Measurements from ENCODE around the gene GPR21. TPM values are rescaled to one million over a fixed set of nuclear protein-coding genes. Genes with fewer than 3 reads are reported as not detected.

Gene GPR21
- total RNA-seq, 1 experiment from 2014 or later = 0.37 TPM

DNA sequence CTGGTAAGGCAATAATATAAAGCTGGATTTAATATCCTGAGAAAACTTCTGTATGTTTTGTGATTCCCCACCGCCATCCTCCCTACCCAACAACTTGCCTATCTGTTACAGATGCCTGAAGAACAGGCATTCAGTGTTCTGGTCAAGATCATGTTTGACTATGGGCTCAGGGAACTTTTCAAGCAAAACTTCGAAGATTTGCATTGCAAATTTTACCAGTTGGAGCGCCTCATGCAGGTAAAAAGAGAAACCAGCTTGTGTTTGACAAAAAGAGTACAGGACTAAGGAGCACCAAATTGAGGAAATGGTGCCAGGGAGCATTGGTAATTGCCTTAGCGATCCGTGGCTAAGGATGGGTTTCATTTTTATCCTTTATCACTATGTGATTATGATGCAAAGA lies 40.0 kb downstream of the GPR21 start:
- Mint-ChIP-seq H3K27ac (ENCODE audit: low read depth, unreplicated experiment) (no peak overlapping the region), H3K4me1 (ENCODE audit: insufficient read depth, unreplicated experiment) (peaks cover 16% of the 10 kb centered on the region), H3K4me3 (ENCODE audit: unreplicated experiment) (no peak overlapping the region), H3K9me3 (ENCODE audit: unreplicated experiment) (no peaks in the 10 kb centered on the region), H3K36me3 (ENCODE audit: insufficient read depth, unreplicated experiment) (peaks cover 58% of the 10 kb centered on the region), H3K27me3 (ENCODE audit: insufficient read depth, unreplicated experiment) (no peaks in the 10 kb centered on the region)
- no peak for DNase-seq (ENCODE audit: unreplicated experiment)
- no peak for TF ChIP-seq CTCF (IDR thresholded peaks at IDR 0.05; ENCODE audit: unreplicated experiment)
- intact Hi-C loops (cut with micrococcal nuclease) = no loop called here
- ChIA-PET POLR2A (interaction anchor here (1.5 kb wide), 1 partner anchor 12 kb away, joined by 4 read pairs; no protein-coding TSS in a partner anchor), CTCF (interaction anchor here (0.7 to 1.0 kb wide), 4 partner anchors 18 to 276 kb away, joined by 3 to 4 read pairs (median 3); no protein-coding TSS in a partner anchor)
- no TSS peak for BruUV-seq (replicated peaks)

GRCh38 chr9:123073991-123074422 lies 40.5 kb downstream of the GPR21 start:
- no peaks in the 10 kb centered on the region for H3K27me3 Mint-ChIP-seq (ENCODE audit: insufficient read depth, unreplicated experiment)
- peaks cover 59% of the 10 kb centered on the region for H3K36me3 Mint-ChIP-seq (ENCODE audit: insufficient read depth, unreplicated experiment)
- H3K27ac Mint-ChIP-seq (ENCODE audit: low read depth, unreplicated experiment) = no peak overlapping the region
- no peaks in the 10 kb centered on the region for H3K9me3 Mint-ChIP-seq (ENCODE audit: unreplicated experiment)
- no peak for DNase-seq (ENCODE audit: unreplicated experiment)
- ChIA-PET POLR2A (interaction anchor here (1.5 kb wide), 1 partner anchor 12 kb away, joined by 4 read pairs; no protein-coding TSS in a partner anchor), CTCF (interaction anchor here (0.7 to 1.0 kb wide), 4 partner anchors 17 to 873 kb away, joined by 3 to 5 read pairs (median 4); no protein-coding TSS in a partner anchor)
- no peak overlapping the region for H3K4me3 Mint-ChIP-seq (ENCODE audit: unreplicated experiment)
- no peak for TF ChIP-seq CTCF (IDR thresholded peaks at IDR 0.05; ENCODE audit: unreplicated experiment)
- intact Hi-C loops (cut with micrococcal nuclease) = no loop called here
- H3K4me1 Mint-ChIP-seq (ENCODE audit: insufficient read depth, unreplicated experiment) = peaks cover 11% of the 10 kb centered on the region
- BruUV-seq (replicated peaks) = no TSS peak

DNA sequence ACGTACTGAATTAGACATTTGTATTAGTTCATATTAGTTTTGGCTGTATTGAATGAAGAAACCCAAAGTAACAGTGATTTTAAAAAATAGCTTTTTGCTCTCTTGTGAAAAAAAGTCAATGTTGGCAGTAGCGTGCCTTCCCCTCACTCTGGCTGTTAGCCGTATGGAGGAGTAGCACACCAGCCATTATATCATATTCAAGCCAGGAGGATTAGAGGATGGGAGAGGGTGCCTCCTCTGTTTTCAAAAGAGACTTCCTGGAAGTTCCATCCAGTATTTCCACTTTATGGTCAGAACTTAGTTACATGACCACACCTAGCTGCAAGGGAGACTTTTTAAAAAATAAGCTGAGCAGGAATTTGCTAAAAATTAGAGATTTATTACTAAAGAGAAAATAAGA lies 41.2 kb downstream of the GPR21 start:
- TF ChIP-seq CTCF (IDR thresholded peaks at IDR 0.05; ENCODE audit: unreplicated experiment) = no peak
- CTCF ChIA-PET = interaction anchor here (0.8 to 1.6 kb wide), 3 partner anchors 8 to 872 kb away, joined by 3 to 5 read pairs (median 5); no protein-coding TSS in a partner anchor

DNA sequence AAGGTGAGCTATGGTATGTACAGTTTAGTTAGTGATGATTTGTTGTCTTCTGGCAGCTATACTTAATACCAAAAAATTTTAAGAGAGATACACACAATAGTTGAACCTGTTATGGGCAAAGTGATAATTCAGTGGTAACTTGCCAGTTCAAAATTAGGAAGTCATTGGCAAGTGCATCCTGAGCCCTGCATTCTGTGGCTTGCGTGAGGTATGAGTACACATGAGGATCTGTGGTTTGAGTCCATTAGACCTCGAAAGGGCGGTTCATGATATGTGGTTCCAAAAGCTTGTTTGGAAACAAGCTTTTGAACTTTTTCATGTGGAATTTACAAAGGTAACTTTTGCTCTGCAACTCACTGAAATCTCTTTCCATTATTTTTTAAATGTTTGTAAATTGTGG lies 47.0 kb downstream of the GPR21 start:
- Mint-ChIP-seq H3K27me3 (ENCODE audit: insufficient read depth, unreplicated experiment) (no peaks in the 10 kb centered on the region), H3K27ac (ENCODE audit: low read depth, unreplicated experiment) (no peak overlapping the region), H3K9me3 (ENCODE audit: unreplicated experiment) (no peaks in the 10 kb centered on the region), H3K4me1 (ENCODE audit: insufficient read depth, unreplicated experiment) (no peaks in the 10 kb centered on the region), H3K36me3 (ENCODE audit: insufficient read depth, unreplicated experiment) (peaks cover 73% of the 10 kb centered on the region), H3K4me3 (ENCODE audit: unreplicated experiment) (no peak overlapping the region)
- intact Hi-C loops (cut with micrococcal nuclease) = no loop called here
- no TSS peak for BruUV-seq (replicated peaks)
- ChIA-PET CTCF (interaction anchor here (0.9 to 6.6 kb wide), 7 partner anchors 11 to 269 kb away, joined by 3 to 82 read pairs (median 6); no protein-coding TSS in a partner anchor), POLR2A (interaction anchor here (1.0 kb wide), 1 partner anchor 9 kb away, joined by 4 read pairs; no protein-coding TSS in a partner anchor)
- TF ChIP-seq CTCF (IDR thresholded peaks at IDR 0.05; ENCODE audit: unreplicated experiment) = no peak
- DNase-seq (ENCODE audit: unreplicated experiment) = no peak

More for the DNA sequence above, 41.2 kb downstream of the GPR21 start:
- Mint-ChIP-seq H3K9me3 (ENCODE audit: unreplicated experiment) (no peaks in the 10 kb centered on the region), H3K36me3 (ENCODE audit: insufficient read depth, unreplicated experiment) (peaks cover 60% of the 10 kb centered on the region), H3K4me3 (ENCODE audit: unreplicated experiment) (no peak overlapping the region), H3K4me1 (ENCODE audit: insufficient read depth, unreplicated experiment) (peaks cover 5% of the 10 kb centered on the region), H3K27ac (ENCODE audit: low read depth, unreplicated experiment) (no peak overlapping the region), H3K27me3 (ENCODE audit: insufficient read depth, unreplicated experiment) (no peaks in the 10 kb centered on the region)
- POLR2A ChIA-PET = interaction anchor here (1.5 kb wide), 1 partner anchor 11 kb away, joined by 4 read pairs; no protein-coding TSS in a partner anchor
- no peak for DNase-seq (ENCODE audit: unreplicated experiment)
- intact Hi-C loops (cut with micrococcal nuclease) = no loop called here
- no TSS peak for BruUV-seq (replicated peaks)

Data from MCF 10A (cell line).